OCI-M2 (cell line): ENCODE measurements around the gene EGFR.

Source experiments
- DNase-seq: peaks from one replicate; lab custom pipeline; 2025; ENCODE audit not compliant: unreplicated experiment; lab: John Stamatoyannopoulos, UW

The EGFR gene

DNA sequence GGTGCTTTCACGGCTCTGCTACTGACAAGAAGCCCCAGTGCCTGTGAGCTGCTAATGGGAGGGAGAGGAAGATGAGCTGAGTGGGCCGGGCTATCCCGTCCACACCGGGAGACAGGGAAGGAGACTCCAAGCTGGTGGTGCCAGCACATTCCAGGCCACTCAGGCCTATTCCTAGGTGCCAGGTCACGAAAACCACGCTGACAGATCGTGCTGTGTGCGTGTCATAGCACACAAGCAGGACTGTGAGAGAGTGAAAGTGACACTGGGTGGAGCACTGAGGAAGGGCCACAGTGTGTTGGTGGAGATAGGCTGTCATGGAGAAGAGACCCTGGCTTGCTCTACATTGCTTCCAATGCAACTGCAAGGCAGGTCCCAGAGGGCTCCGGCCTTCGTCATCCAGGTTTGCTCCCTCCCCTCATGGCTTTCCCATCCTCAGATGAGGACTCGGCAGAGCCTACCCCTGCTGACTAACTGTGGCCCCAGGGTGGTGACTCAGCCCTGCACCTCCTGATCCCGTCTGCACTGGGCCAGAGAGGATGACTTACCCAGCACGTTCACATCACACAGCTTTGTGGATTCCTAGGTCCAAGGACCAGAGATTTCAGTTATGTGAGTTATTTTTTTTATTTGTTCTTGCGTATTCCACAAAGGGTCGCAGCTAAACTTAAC lies 167.3 kb downstream of the EGFR start:
- DNase-seq = no peak

DNA sequence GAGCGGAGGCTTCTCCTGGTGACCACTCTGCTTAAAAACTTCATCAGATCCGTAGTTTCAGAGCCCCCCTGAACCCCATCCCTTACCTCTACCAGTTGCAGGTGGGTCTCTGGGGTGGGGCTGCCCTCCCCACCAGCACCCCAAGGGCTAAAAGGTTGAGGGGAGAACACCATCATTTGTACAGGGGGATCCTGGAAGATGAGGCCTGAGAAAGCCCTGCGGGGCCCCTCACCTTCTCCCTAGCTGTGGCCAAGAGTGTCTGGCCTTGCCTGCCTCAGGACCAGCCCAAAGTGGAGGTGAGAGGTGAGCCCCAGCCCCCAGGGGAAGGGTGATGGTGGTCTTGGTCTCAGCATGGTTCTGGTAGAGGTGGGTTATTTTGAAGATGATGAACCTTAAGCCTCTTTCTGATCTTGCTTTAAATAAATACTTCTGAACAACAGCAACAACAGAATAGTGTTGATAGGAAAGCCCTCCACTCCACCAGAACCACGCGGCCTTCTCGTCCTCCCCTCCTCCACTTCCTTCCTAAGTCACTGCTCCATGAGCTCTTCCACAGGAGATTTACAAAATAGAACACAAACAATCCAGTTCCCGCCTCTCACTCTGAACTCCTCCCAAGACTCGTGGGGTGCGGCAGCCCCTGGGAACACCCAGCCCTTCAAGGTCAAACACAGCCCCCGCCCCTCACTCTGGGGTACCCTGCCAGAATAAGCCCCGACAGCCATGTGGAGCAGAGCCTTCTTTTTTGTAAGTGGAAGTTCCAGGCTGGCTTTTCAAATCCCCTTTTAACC lies 169.1 kb downstream of the EGFR start:
- no peak for DNase-seq

DNA sequence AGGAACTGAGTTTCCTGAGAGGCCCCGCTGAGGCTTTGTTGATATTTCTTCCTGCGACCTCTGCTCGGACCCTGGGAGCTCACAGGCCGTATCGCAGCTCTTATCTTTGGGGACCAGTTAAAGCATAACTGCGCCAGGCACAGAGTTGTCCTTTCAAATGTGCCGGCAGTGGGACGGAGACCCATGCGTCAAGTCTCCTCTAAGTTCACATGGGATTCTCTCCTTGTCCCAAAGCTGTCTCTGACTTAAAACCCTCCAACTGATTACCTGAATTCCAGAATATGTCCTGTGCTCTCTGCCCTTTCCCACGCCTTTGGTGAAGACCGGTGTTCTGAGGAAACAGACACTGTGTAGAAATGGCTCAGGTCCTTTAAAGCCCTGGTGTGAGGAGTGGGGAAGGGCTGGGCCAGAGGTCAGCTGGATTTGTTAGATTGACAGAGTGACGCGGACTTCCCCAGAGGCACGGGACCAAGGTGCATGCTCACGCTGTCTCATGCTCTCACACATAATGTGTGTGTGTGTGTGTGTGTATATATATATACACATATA lies 169.8 kb downstream of the EGFR start:
- no peak for DNase-seq

DNA sequence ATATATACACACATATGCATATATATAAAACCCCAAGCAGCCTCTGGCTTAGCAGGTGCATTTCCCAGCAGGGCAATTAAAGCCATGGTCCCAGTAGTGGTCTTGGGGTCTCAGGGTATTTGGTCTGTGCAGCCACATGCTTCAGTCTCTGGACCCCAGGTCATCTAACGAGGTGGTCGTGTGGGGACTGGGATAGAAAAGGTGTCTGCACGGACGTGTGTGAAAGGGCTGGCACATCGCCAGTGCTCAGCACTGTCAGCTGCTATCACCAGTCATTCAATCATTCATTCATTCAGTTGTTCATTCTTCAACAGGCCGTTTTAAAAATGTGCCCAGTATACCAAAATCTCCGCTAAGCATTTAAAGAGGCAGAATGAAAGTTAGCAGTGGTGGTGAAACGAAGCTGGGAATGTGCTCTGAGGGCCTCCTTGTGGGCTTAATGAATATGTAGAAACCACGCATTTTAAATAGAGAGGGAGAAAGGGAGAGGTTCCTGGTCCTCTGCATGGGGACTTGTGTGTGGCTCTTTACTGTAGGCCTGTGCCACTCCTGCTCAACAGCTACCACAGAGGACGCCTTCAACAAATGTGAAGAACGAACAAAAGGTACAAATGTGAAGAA lies 170.4 kb downstream of the EGFR start:
- no peak for DNase-seq

DNA sequence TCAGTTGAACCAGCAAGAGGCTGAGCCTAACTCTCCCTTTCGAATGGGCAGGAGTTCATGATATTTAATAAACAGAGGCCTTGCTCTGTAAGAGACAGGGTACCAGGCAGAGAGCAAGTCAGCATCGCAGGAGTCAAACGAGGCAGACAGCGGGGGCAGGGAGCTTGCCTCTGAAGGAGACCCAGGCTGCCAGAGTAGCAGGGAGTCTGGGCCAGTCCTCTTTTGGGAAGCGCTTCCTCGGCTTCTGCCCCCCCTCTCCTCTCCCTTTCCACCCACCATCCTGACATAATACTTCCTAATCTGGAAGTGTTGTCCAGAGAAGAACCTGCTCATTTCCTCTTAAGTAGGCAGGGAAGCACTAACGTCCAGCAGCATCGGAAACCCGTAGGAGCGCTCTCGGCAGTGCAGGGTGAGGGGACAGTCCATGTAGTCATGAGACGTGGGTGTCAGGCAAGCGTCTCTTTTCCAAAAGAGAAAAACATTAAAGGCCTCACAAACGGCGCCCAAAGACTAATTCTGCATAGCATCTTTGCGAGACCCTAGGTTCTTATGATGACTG lies 171.1 kb downstream of the EGFR start:
- DNase-seq = no peak

DNA sequence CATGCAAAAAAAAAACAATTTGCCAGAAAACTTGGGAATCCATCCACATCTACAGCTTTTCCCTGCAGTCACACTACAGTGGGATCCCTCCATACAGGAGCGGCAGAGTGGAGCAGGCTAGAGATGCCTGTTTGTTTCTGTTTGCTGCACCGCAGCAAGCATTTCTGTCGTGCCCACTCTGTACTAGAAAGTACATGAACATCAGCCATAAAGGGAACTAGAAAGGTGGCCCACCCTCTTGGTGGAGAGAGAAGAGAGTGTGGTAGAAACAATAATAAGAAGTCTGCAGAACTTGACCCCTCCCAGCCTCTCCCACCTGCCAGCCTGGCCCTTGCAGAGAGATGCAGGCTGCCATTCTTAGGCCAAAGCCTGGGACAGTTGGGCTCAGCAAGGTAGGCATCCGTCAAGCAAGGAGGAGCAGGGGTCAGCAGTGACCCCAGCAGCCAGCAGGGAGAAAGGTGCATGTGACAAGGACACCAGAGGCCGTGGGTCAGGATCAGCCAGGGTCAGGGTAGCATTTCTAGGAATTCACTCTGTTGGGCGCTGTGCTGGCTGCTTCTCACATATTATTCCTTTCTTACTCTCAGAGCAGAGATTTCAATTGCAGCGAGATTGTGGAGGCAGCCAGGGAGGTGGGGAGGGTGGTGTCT lies 171.8 kb downstream of the EGFR start:
- no peak for DNase-seq

DNA sequence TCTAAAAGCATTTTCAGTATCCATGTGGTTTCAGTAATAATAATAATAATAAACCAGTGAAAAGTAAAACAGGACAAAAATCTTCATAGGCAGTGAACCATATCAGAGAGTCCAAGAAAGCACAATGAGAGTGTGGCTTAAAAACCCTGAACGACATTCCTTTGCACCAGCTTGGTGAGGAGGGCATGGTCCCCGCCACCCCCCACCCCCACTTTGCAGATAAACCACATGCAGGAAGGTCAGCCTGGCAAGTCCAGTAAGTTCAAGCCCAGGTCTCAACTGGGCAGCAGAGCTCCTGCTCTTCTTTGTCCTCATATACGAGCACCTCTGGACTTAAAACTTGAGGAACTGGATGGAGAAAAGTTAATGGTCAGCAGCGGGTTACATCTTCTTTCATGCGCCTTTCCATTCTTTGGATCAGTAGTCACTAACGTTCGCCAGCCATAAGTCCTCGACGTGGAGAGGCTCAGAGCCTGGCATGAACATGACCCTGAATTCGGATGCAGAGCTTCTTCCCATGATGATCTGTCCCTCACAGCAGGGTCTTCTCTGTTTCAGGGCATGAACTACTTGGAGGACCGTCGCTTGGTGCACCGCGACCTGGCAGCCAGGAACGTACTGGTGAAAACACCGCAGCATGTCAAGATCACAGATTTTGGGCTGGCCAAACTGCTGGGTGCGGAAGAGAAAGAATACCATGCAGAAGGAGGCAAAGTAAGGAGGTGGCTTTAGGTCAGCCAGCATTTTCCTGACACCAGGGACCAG lies 172.5 kb downstream of the EGFR start:
- DNase-seq = no peak

DNA sequence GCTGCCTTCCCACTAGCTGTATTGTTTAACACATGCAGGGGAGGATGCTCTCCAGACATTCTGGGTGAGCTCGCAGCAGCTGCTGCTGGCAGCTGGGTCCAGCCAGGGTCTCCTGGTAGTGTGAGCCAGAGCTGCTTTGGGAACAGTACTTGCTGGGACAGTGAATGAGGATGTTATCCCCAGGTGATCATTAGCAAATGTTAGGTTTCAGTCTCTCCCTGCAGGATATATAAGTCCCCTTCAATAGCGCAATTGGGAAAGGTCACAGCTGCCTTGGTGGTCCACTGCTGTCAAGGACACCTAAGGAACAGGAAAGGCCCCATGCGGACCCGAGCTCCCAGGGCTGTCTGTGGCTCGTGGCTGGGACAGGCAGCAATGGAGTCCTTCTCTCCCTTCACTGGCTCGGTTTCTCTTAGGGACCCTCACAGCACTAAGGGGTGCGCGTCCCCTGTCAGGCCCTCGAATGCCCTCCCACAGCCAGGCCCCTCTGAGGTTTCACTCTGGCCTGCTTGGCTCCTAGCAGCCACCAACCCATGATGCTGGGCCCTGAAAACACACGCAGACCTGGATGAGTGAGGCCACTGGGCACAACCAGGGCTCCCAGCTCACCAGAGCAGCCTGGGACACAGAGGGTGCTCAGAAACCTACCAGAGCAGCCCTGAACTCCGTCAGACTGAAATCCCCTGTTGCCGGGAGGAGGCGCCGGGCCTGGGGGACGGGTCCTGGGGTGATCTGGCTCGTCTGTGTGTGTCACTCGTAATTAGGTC lies 173.3 kb downstream of the EGFR start:
- no peak for DNase-seq

DNA sequence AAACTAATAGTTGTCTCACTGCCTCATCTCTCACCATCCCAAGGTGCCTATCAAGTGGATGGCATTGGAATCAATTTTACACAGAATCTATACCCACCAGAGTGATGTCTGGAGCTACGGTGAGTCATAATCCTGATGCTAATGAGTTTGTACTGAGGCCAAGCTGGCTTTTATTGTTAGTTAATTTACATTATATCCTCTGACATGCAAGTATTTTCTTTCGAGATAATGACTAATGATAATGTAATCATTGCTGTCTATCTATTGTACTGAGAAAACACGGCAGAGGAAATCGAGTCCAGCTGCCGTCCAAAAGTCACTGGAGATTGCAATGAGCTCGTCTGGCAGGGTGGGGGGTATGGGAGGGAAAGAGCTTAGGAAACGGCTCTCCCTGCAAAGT lies 173.9 kb downstream of the EGFR start:
- DNase-seq = no peak

DNA sequence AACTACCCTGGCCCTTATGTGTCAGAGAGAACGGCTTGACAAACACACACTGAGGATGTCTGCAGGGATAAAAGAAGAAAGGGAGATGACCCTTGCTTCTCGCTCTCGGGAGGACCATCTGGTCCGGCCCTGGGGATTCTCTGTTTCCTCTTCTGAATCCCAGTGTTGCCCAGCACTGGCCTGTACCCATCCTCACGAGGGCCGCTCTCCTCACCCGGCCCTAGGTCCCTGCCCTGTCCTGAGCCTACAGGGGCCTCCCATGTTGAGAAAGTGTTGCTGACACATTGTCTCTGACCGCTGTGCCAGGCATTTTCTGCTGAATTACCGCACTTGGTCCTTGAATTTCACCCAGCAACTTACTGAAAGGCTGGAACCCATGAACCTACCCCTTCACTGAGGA lies 174.4 kb downstream of the EGFR start:
- DNase-seq = no peak

DNA sequence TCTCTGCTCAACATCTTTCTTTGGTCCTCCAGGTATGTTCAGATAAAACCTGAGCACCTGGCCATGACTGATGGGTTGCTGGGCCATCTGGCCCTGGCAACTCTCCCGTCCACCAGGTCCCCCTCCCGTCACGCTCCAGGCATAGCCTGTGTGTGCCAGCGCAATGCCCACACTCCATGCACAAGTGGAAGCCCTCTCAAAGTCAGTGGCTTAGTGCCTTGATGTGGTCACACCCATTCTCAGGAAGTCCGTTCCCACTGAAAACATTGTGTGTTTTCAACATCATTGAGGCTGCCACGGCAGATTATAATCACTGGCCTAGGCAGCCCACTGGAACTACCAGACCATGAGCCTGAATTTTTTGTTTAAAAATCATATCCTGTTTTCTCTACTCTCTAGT lies 175.7 kb downstream of the EGFR start:
- DNase-seq = no peak

DNA sequence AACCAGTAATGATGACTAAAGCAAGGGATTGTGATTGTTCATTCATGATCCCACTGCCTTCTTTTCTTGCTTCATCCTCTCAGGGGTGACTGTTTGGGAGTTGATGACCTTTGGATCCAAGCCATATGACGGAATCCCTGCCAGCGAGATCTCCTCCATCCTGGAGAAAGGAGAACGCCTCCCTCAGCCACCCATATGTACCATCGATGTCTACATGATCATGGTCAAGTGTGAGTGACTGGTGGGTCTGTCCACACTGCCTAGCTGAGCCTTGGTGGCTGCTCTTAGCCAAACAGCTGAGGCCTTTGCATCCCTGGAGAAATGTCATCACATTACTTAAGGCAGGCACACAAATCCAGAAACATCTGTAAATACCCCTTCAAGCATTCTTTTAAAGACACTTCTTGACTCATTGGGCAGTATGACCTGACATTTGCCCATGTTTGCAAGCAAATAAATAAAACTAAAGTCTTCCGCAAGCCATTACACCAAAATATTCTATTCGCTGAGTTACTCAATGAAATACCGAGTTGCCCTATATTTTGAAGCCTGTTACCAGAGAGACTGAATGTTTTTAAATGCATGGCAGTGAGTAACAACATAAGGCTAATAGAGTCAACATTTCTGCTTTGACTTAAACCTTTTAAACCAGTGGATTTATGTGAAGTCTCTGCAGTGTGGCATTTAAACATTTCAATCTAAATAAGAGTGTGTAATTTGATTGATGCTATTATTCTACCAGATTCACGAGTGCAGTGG lies 180.0 kb downstream of the EGFR start:
- DNase-seq = no peak

DNA sequence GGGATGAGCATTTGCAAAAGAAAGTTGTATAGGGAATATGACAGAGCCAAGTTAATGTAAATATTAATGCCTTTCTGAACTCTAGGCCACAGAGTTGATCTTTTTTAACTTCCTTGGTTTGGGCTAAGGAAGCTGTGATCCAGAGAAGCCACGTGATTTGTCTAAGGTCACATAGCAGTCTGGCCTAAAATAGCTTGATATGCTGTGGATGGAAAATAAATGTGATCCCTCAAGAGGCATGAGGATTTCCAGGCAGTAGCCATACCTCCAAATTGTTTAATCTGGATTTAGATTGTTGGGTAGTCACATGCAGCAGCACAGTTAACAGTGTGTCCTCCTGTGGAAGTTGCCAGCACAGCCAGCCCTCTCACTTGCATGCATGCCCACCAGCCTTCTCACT lies 180.6 kb downstream of the EGFR start:
- DNase-seq = no peak

DNA sequence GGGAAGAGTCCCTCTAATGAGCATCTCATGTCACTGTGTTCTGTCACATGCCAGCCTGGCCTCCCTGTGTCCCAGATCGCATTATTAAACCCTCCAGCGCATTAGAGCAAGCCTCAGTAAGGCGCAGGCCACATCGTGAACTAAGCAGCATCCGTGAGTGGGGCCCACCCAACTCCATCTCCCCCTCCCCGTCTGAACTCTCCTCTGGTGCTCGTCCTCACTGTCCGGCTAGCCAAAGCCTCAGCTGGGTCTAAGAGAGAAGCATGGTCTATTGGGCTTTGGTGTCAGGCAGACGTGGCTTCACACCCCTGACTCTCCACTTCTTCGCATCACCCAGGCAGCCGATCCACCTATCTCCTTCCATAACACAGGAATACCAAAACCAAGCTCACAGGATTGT lies 181.6 kb downstream of the EGFR start:
- no peak for DNase-seq

DNA sequence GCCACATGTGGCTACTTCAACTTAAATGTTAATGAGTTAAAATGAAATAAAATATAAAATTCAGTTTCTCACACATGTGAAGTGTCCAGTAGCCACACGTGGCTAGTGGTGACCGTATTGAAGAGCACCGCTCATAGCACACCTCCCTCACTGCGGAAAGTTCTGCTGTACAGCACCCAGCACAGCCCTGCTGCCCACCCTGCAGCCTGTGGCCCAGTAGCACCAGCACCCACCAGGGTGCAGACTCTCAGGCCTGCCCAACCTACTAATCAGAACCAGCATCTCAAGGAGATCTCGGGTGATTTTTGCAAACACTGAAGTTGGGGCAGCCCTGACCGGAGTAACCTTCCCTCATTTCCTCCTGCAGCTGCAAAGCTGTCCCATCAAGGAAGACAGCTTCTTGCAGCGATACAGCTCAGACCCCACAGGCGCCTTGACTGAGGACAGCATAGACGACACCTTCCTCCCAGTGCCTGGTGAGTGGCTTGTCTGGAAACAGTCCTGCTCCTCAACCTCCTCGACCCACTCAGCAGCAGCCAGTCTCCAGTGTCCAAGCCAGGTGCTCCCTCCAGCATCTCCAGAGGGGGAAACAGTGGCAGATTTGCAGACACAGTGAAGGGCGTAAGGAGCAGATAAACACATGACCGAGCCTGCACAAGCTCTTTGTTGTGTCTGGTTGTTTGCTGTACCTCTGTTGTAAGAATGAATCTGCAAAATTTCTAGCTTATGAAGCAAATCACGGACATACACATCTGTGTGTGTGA lies 183.5 kb downstream of the EGFR start:
- no peak for DNase-seq

DNA sequence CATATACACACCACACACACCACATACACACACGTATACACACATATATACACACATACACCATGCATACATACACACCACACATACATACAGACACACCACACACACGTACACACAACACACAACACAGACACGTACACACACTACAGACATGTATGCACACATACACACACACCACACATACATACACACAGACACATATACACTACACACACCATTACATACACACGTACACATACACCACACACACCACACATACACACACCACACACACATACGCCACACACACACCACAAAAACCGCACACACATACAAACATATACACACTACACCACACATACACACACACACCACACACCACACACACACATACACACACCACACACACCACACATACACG lies 184.5 kb downstream of the EGFR start:
- DNase-seq = no peak

DNA sequence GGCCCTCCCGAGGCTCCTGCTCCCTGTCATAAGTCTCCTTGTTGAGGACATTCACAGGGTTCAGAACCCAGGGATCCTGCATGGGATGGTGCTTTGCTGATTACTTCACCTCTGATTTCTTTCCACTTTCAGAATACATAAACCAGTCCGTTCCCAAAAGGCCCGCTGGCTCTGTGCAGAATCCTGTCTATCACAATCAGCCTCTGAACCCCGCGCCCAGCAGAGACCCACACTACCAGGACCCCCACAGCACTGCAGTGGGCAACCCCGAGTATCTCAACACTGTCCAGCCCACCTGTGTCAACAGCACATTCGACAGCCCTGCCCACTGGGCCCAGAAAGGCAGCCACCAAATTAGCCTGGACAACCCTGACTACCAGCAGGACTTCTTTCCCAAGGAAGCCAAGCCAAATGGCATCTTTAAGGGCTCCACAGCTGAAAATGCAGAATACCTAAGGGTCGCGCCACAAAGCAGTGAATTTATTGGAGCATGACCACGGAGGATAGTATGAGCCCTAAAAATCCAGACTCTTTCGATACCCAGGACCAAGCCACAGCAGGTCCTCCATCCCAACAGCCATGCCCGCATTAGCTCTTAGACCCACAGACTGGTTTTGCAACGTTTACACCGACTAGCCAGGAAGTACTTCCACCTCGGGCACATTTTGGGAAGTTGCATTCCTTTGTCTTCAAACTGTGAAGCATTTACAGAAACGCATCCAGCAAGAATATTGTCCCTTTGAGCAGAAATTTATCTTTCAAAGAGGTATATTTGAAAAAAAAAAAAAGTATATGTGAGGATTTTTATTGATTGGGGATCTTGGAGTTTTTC lies 186.5 kb downstream of the EGFR start:
- no peak for DNase-seq
